ENCODE data around the gene PDIA5. TPM values are rescaled to one million over a fixed set of nuclear protein-coding genes. Genes with fewer than 3 reads are reported as not detected.

PDIA5 gene
- total RNA-seq, 2 donors from 2014 or later = 8.0 to 9.0 TPM

- TF ChIP-seq CTCF (IDR thresholded peaks at IDR 0.05) = no peak
- H3K27ac ChIP-seq = peak overlapping the region in 1 of 2 donors; percentile 49
- DNase-seq (ENCODE audit: low spot score) = no peak
- no peak overlapping the region for H3K4me3 ChIP-seq
- H3K4me1 ChIP-seq = peaks cover 0 to 63% of the 10 kb centered on the region in 2 donors
- H3K36me3 ChIP-seq = no peaks in the 10 kb centered on the region
- H3K9me3 ChIP-seq = no peaks in the 10 kb centered on the region
- H3K27me3 ChIP-seq = no peaks in the 10 kb centered on the region
Observed at GRCh38 chr3:123078101-123078500, 11.3 kb downstream of the PDIA5 start.

DNA sequence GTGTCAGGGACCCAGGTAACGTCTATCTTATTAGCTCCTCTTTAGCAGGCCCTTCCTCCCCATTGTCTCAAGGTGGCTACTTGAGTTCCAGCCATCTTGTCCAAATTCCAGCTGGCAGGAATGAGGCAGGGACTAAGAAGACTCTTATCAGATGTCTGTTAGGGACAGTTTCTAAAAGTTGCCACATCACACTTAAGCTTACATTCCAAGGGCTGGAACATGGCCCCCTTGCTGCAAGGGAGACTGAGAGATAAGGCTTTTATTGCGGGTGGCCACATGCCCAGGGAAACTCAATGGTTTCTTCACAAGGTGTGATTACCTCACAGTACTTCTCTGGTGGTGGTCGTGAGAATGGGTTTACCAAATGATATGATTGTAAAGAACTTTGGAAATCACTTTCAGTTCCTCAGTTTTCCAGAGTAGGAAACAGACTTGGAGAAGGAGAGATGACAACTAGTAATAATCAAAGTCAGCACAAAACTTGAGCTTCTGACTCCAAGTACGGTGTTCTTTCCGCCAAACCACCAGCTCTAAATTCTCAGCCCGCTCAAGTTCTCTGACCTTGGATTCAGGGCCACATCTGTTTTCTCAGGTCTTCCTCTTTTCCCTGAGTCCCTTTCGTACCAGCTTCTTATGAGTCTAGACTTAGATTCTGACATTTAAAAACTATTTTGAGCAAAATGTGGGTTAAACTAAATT is 14.2 kb downstream of the PDIA5 start:
- no peak for DNase-seq (ENCODE audit: low spot score)
- Histone ChIP-seq H3K27ac (peak overlapping the region in 1 of 2 donors; percentile 15), H3K4me3 (no peak overlapping the region), H3K4me1 (peaks cover 0 to 92% of the 10 kb centered on the region in 2 donors), H3K9me3 (no peaks in the 10 kb centered on the region), H3K27me3 (no peaks in the 10 kb centered on the region), H3K36me3 (no peaks in the 10 kb centered on the region)
- TF ChIP-seq CTCF (IDR thresholded peaks at IDR 0.05) = no peak

DNA sequence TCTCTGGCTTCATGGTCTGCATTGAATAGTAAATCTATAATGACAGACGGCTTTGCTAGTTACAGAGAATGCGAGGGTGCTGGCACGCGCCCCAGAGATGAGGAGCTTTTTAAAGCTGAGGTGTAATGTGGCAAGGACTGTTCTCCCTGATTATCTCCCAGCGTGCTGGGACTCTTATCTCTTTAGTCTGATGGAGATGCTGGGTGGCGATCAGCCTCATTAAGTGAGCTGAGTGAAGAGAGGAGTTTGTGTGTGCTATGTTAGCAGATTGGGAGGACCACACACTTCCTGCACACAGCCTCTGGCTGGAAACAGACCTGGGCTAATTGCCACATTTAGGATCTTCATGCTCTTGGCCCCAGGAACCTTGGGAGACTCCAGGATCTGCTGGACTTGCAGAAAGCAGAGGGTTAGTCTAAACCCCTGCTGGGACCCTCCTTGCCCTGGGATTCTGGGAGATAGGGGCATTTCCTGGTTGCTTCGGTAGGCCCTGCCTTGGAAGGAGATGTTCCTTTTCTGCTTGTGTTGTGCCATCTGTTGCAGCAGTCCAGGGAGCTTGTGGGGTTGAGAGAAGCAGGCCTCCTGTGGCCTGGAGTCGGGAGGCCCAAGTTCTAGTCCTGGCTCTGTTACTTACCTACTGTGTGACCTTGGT is 15.0 kb downstream of the PDIA5 start:
- DNase-seq (ENCODE audit: low spot score) = no peak
- Histone ChIP-seq H3K27ac (peak overlapping the region in 1 of 2 donors; percentile 15), H3K4me1 (peaks cover 0 to 90% of the 10 kb centered on the region in 2 donors)

GRCh38 chr3:123082370-123083065 is 15.7 kb downstream of the PDIA5 start:
- Histone ChIP-seq H3K27me3 (no peaks in the 10 kb centered on the region), H3K4me1 (peaks cover 0 to 88% of the 10 kb centered on the region in 2 donors), H3K36me3 (no peaks in the 10 kb centered on the region), H3K4me3 (no peak overlapping the region), H3K9me3 (no peaks in the 10 kb centered on the region), H3K27ac (peak overlapping the region in 1 of 2 donors; percentile 15)
- TF ChIP-seq CTCF (IDR thresholded peaks at IDR 0.05) = no peak
- DNase-seq (ENCODE audit: low spot score) = no peak

More for the DNA sequence above, 15.0 kb downstream of the PDIA5 start:
- Histone ChIP-seq H3K9me3 (no peaks in the 10 kb centered on the region), H3K36me3 (no peaks in the 10 kb centered on the region), H3K4me3 (no peak overlapping the region), H3K27me3 (no peaks in the 10 kb centered on the region)
- no peak for TF ChIP-seq CTCF (IDR thresholded peaks at IDR 0.05)

DNA sequence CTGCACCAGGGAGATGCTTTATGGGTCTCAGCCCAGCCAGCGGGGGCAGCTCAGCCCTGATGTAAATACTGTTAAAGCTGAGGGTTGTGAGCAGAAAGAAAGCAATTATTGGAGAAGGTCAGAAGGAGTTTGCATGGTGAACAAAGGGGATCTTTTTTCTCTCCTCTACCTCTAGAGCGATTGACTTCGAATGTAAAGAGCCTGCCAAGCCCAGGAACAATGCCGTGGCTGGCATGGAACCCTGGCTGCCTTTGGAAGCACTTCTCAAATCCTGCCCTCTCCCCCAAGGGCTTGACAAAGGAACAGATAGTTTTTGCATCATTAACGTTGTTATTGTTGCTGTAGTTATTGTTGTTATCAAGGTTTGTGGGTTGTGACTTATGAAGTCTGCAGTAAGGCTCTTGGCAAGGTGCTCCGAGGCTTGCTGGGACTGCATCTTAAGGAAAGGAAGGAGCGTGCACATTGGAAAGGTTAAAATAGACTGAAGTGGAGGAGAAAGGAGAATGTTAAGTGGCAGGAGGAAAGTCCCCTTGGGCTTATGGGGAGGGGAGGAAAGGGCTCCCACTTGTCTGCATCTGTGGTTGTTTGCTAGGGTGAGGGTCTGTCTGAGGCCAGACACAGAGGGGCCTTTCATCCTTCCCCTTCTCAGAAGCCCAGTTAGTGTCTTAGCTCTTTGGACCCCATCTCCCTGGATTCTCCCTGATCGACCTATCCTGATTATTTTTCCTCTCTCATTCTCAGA is 16.7 kb downstream of the PDIA5 start:
- no peak for DNase-seq (ENCODE audit: low spot score)

More for the DNA sequence above, 16.7 kb downstream of the PDIA5 start:
- Histone ChIP-seq H3K4me3 (no peak overlapping the region), H3K27me3 (no peaks in the 10 kb centered on the region), H3K9me3 (no peaks in the 10 kb centered on the region), H3K36me3 (no peaks in the 10 kb centered on the region), H3K4me1 (peaks cover 0 to 90% of the 10 kb centered on the region in 2 donors), H3K27ac (no peak overlapping the region)
- TF ChIP-seq CTCF (IDR thresholded peaks at IDR 0.05) = no peak

All from right atrium auricular region (tissue), 2 donors.